Osteoblast (primary cell): Measurements from ENCODE around the gene ELAVL2. TPM values are rescaled to one million over a fixed set of nuclear protein-coding genes. Genes with fewer than 3 reads are reported as not detected.

ENCODE experiments used
- DNase-seq: peaks from one replicate; pipeline ENCODE4 v3.0.0; 2011; ENCODE audit warnings: low spot score, mixed read lengths; ENCODE audit not compliant: insufficient read length; ENCODE audit errors: missing footprints
- H2AFZ ChIP-seq: 2 replicates; pipeline ENCODE4 v1.6.0; 2011; ENCODE audit warnings: mild to moderate bottlenecking, low read length
- H3K27ac ChIP-seq: 2 replicates; pipeline ENCODE4 v1.5.1; 2011; ENCODE audit warnings: mild to moderate bottlenecking, low read depth, low read length, moderate library complexity
- H3K27me3 ChIP-seq: 2 replicates; pipeline ENCODE4 v1.6.0; 2012; ENCODE audit warnings: mild to moderate bottlenecking, control low read depth, inconsistent platforms, low read length, moderate library complexity; ENCODE audit not compliant: insufficient read depth
- H3K36me3 ChIP-seq: 2 replicates; pipeline ENCODE4 v1.5.1; 2011; ENCODE audit warnings: mild to moderate bottlenecking, low read length, control low read depth, moderate library complexity; ENCODE audit not compliant: insufficient read depth
- H3K4me1 ChIP-seq: 2 replicates; pipeline ENCODE4 v1.5.1; 2011; ENCODE audit warnings: mild to moderate bottlenecking, low read length, control low read depth, moderate library complexity; ENCODE audit not compliant: insufficient read depth
- H3K4me2 ChIP-seq: 2 replicates; pipeline ENCODE4 v1.6.0; 2011; ENCODE audit warnings: mild to moderate bottlenecking, low read length; ENCODE audit not compliant: insufficient read depth
- H3K4me3 ChIP-seq: fragments of 200-600 bp; sonication (generic); 3 replicates; pipeline ENCODE4 v1.5.1; 2012; ENCODE audit warnings: mild to moderate bottlenecking, low read length, inconsistent platforms; ENCODE audit not compliant: insufficient read depth
- H3K79me2 ChIP-seq: 2 replicates; pipeline ENCODE4 v1.6.0; 2012; ENCODE audit warnings: mild to moderate bottlenecking, low read length, control low read depth, inconsistent platforms; ENCODE audit not compliant: insufficient read depth
- H3K9me3 ChIP-seq: 2 replicates; pipeline ENCODE4 v1.5.1; 2011; ENCODE audit warnings: low read depth, low read length, control low read depth
- H4K20me1 ChIP-seq: 2 replicates; pipeline ENCODE4 v1.6.0; 2012; ENCODE audit warnings: mild to moderate bottlenecking, low read length, control low read depth; ENCODE audit not compliant: insufficient read depth
- CTCF ChIP-seq: IDR thresholded peaks from 2 replicates; pipeline ENCODE4 v1.5.1; 2011; ENCODE audit warnings: mild to moderate bottlenecking, low read depth, low read length, moderate library complexity; ENCODE audit errors: extremely low read depth
- total RNA-seq: library from RNA; depleted of rRNA; stranded (reverse); fragments of >200 nt; gene quantifications from 2 replicates; pipeline ENCODE4 v1.2.3, GENCODE V29; 2012

The ELAVL2 gene
- total RNA-seq, 1 donor: 0.36 TPM

DNA sequence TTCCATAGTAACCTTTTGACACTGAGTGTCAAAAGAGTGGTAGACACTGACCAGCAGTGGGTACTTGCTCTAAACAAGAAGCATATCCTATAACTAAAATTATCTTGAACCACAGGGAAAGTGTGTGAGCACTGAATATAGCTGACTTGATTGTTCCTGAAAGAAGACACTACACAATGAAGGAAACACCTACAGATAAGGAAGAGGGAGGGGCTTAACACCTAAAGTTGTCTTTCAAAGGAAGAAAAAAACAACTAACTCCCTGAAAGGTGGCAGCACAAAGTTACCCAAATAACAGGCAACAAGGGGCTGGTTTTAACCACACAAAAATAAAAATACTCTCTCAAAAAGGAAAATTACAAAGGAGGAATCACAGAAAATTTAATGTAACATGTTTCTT lies 6.6 kb downstream of the ELAVL2 start:
- H3K36me3 ChIP-seq: no peaks in the 10 kb centered on the region
- no peak overlapping the region for H3K4me3 ChIP-seq
- no peak for DNase-seq
- no peaks in the 10 kb centered on the region for H4K20me1 ChIP-seq
- H3K4me2 ChIP-seq: no peak overlapping the region
- no peaks in the 10 kb centered on the region for H3K79me2 ChIP-seq
- H3K27ac ChIP-seq: no peak overlapping the region
- H3K27me3 ChIP-seq: peaks cover 29% of the 10 kb centered on the region
- no peak overlapping the region for H2AFZ ChIP-seq
- H3K4me1 ChIP-seq: no peaks in the 10 kb centered on the region
- TF ChIP-seq CTCF: no peak
- H3K9me3 ChIP-seq: no peaks in the 10 kb centered on the region

DNA sequence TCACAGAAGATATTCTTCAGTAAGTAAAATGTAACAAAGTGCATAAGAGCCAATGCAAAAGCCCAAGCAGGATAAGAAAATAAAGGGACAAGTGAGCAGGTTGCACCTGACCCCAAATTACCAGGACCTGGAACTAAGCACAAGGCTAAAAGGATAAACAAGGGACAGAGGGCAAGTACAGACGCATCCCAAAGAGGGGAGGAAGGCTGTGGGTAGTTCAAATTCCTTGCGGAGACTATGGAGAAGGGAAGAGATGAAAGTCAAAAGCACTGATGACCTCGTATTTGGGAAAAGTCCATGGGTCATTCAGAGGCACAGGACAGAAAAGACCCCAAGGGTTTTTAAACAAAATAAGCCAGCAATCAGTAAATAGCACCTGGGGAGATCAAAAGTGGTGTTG lies 11.8 kb downstream of the ELAVL2 start:
- H3K27ac ChIP-seq: no peak overlapping the region
- H3K79me2 ChIP-seq: no peaks in the 10 kb centered on the region
- no peak overlapping the region for H3K4me2 ChIP-seq
- no peak overlapping the region for H2AFZ ChIP-seq
- H3K4me1 ChIP-seq: no peaks in the 10 kb centered on the region
- no peak for TF ChIP-seq CTCF
- H3K9me3 ChIP-seq: no peaks in the 10 kb centered on the region
- DNase-seq: no peak
- H4K20me1 ChIP-seq: no peaks in the 10 kb centered on the region
- H3K4me3 ChIP-seq: no peak overlapping the region
- H3K36me3 ChIP-seq: no peaks in the 10 kb centered on the region
- no peaks in the 10 kb centered on the region for H3K27me3 ChIP-seq

- no peak for DNase-seq
- no peaks in the 10 kb centered on the region for H3K4me1 ChIP-seq
- H3K27ac ChIP-seq: no peak overlapping the region
- H3K36me3 ChIP-seq: no peaks in the 10 kb centered on the region
- H3K4me3 ChIP-seq: no peak overlapping the region
- H3K79me2 ChIP-seq: no peaks in the 10 kb centered on the region
- H3K9me3 ChIP-seq: no peaks in the 10 kb centered on the region
- no peak overlapping the region for H3K4me2 ChIP-seq
- no peak overlapping the region for H2AFZ ChIP-seq
- H4K20me1 ChIP-seq: no peaks in the 10 kb centered on the region
- H3K27me3 ChIP-seq: no peaks in the 10 kb centered on the region
- TF ChIP-seq CTCF: no peak
These were observed 13.4 kb downstream of the ELAVL2 start for GRCh38 chr9:23812673-23813072.

- H3K27ac ChIP-seq: no peak overlapping the region
- no peaks in the 10 kb centered on the region for H4K20me1 ChIP-seq
- H3K36me3 ChIP-seq: no peaks in the 10 kb centered on the region
- H3K27me3 ChIP-seq: no peaks in the 10 kb centered on the region
- DNase-seq: no peak
- no peaks in the 10 kb centered on the region for H3K9me3 ChIP-seq
- H3K4me2 ChIP-seq: no peak overlapping the region
- H3K79me2 ChIP-seq: no peaks in the 10 kb centered on the region
- no peak for TF ChIP-seq CTCF
- no peaks in the 10 kb centered on the region for H3K4me1 ChIP-seq
- H2AFZ ChIP-seq: no peak overlapping the region
- H3K4me3 ChIP-seq: no peak overlapping the region
These were observed 14.4 kb downstream of the ELAVL2 start for GRCh38 chr9:23811633-23812032.
